ENCODE data around the gene SFTA2. TPM values are rescaled to one million over a fixed set of nuclear protein-coding genes. Genes with fewer than 3 reads are reported as not detected.

SFTA2 gene
- total and polyA plus RNA-seq, 10 of the 15 experiments (the other 5 are each of a cell fraction or from before 2014, with no cell fraction given) = 0.15 to 0.92 (median 0.33) TPM; not detected in 4

DNA sequence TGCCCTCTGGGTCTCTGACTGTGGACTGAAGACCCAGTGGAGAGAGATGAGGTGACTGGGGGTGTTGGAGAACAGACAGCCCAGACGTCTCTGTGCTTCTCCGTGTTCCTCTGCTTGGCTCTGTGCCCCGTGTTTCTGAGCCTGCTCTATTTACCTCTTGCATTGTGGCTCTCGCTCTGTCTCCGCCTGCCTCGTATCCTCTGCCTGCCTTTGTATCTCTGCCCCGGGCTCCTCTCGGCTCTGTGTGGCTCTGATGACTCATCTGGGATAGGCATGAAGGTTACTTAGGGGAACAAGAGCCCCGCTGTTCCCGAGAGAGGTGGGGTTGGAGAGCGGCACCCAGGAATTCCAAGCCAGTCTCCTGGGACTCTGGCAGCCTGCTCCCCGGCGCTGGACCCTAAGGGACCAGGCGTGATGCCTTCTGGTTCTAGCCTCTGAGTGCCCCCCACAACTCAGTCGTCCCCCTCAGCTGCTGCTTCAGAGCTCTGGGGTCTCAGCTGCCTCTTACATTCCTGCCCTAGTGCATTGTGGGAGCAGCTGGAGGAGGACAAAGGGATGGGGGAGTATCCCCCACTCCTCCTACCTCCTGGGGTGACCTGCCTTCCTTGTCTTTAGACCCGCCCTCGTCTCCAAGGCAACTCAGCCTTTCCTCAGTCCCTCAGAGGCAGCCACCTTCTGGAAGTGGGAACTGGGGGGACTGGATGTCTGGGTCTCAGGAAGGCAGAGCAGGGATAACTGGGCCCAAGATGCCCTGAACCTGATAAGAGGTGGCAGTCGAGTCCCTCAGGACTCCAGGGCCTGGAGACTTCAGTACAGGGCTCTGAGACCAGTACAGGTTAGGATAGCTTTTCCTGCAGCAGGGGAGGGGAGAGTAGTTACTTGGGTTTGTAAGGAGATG, 45.7 kb downstream of the SFTA2 start:
- no peak for TF ChIP-seq PAX5 (IDR thresholded peaks at IDR 0.05; ENCODE audit: borderline replicate concordance, low read depth, low read length)
- TF ChIP-seq IKZF1 (conservative IDR thresholded peaks at IDR 0.05) = peak; percentile 18; the same call in 1 of the 2 replicates
- SMC1A ChIA-PET (ENCODE audit: uncharacterized antibody, unreplicated experiment) = interaction anchor here (0.6 to 4.9 kb wide), 8 partner anchors 14 to 282 kb away, joined by 3 to 40 read pairs (median 4); partner anchors contain the start of gene VARS2
- H3K9ac ChIP-seq (ENCODE audit: control insufficient read depth, insufficient read depth, low read length) = peak overlapping the region; percentile 37; the same call in 1 of the 2 replicates
- RAD21 ChIA-PET (ENCODE audit: unreplicated experiment) = interaction anchor here (0.5 to 9.6 kb wide), 3 partner anchors 21 to 240 kb away, joined by 3 to 138 read pairs (median 22); partner anchors contain the start of genes GTF2H4 and VARS2
- no peak for DNase-seq (ENCODE audit: low read depth, low spot score)
- ATAC-seq = 0 out of 3 replicates have a peak, but pooled peaks have one; percentile 1
- no peak for FAIRE-seq
- H2AFZ ChIP-seq (ENCODE audit: control insufficient read depth, low read depth, low read length) = no peak overlapping the region
- H3K27ac ChIP-seq (ENCODE audit: control insufficient read depth, insufficient read depth) = no peak overlapping the region
- intact Hi-C loops (cut with micrococcal nuclease; ENCODE audit: unreplicated experiment) = no loop called here
- H3K4me3 ChIP-seq = peak overlapping the region; percentile 75; the same call in 1 of the 2 replicates
- H3K27me3 ChIP-seq (replicated peaks in 1 of 2; ENCODE audit: control insufficient read depth in 2 of 2, insufficient read depth in 2 of 2, low read length in 1 of 2) = no peaks in the 10 kb centered on the region
- peak overlapping the region; percentile 99 for H3K4me2 ChIP-seq (ENCODE audit: control insufficient read depth, insufficient read depth)
- POLR2A ChIA-PET = interaction anchor here (1.3 to 5.8 kb wide), 3 partner anchors 17 to 28 kb away, joined by 3 to 50 read pairs (median 4); partner anchors contain the start of gene VARS2
- CTCF ChIA-PET = interaction anchor here (0.8 to 6.7 kb wide), 4 partner anchors 16 to 201 kb away, joined by 3 to 71 read pairs (median 6); partner anchors contain the start of genes GTF2H4 and VARS2
- H3K4me1 ChIP-seq (ENCODE audit: control insufficient read depth, insufficient read depth, low read length) = peaks cover 34% of the 10 kb centered on the region
- peaks cover 0 to 6% of the 10 kb centered on the region in 2 experiments; a peak in 2 of 4 replicates for H3K36me3 ChIP-seq (ENCODE audit: control insufficient read depth in 2 of 2, insufficient read depth in 2 of 2, low read length in 1 of 2)
- H4K20me1 ChIP-seq (ENCODE audit: control insufficient read depth, insufficient read depth) = no peaks in the 10 kb centered on the region
- WGBS (ENCODE audit: insufficient coverage, insufficient replicate concordance, low lambda C conversion rate, missing lambda C conversion rate) = 51% methylated on average over 18 of the region's 18 CpGs
- in situ Hi-C loops (cut with MboI) = no loop called here
- H3K79me2 ChIP-seq (ENCODE audit: control insufficient read depth, insufficient read depth, low read length) = peaks cover 10% of the 10 kb centered on the region
- no peaks in the 10 kb centered on the region for H3K9me3 ChIP-seq (replicated peaks; ENCODE audit: control insufficient read depth, insufficient read depth, low read length)
- BruUV-seq (replicated peaks) = no TSS peak

DNA sequence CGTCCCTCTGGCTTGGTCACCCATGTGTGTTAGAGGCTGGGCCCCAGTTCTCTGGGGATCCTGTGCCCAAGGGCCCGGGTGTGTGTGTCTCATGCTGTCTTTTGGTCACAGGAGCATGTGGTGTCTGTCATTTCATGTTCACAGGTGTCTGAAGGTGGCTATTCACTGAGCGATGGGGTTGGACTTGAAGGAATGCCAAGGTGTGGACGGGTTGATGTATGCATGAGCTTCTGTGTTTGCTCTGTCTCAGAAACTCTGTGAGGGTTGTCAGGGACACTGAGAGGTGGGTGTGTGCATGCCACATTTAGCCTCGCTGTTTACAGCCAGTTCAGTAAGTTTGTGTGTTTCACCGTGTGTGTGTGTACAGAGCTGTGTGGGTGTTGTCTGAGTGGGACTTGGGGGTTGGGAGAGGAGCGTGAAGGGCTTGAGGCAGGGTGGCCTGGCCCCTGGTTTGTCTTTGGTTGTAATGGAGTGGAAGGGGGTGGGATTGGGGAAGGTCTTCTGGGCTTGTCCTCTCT, 46.4 kb downstream of the SFTA2 start:
- H3K4me2 ChIP-seq (ENCODE audit: control insufficient read depth, insufficient read depth) = peak overlapping the region; percentile 99
- BruUV-seq (replicated peaks) = no TSS peak
- peaks cover 34% of the 10 kb centered on the region for H3K4me1 ChIP-seq (ENCODE audit: control insufficient read depth, insufficient read depth, low read length)
- no peak overlapping the region for H3K27ac ChIP-seq (ENCODE audit: control insufficient read depth, insufficient read depth)
- peak overlapping the region; percentile 75 for H3K4me3 ChIP-seq
- peak; percentile 3; the same call in 2 of the 3 replicates for ATAC-seq
- H3K27me3 ChIP-seq (replicated peaks in 1 of 2; ENCODE audit: control insufficient read depth in 2 of 2, insufficient read depth in 2 of 2, low read length in 1 of 2) = no peaks in the 10 kb centered on the region
- no peak for DNase-seq (ENCODE audit: low read depth, low spot score)
- no peaks in the 10 kb centered on the region for H3K9me3 ChIP-seq (replicated peaks; ENCODE audit: control insufficient read depth, insufficient read depth, low read length)
- H4K20me1 ChIP-seq (ENCODE audit: control insufficient read depth, insufficient read depth) = no peaks in the 10 kb centered on the region
- H3K9ac ChIP-seq (ENCODE audit: control insufficient read depth, insufficient read depth, low read length) = peak overlapping the region; percentile 64
- H2AFZ ChIP-seq (ENCODE audit: control insufficient read depth, low read depth, low read length) = no peak overlapping the region
- RAD21 ChIA-PET (ENCODE audit: unreplicated experiment) = interaction anchor here (1.3 to 10.7 kb wide), 7 partner anchors 15 to 57 kb away, joined by 3 to 144 read pairs (median 6); partner anchors contain the start of genes GTF2H4 and VARS2
- SMC1A ChIA-PET (ENCODE audit: uncharacterized antibody, unreplicated experiment) = interaction anchor here (0.9 to 4.9 kb wide), 7 partner anchors 15 to 63 kb away, joined by 3 to 40 read pairs (median 7); partner anchors contain the start of genes GTF2H4 and VARS2
- H3K79me2 ChIP-seq (ENCODE audit: control insufficient read depth, insufficient read depth, low read length) = peaks cover 10% of the 10 kb centered on the region
- WGBS (ENCODE audit: insufficient coverage, insufficient replicate concordance, low lambda C conversion rate, missing lambda C conversion rate) = 10% methylated on average over 7 of the region's 7 CpGs
- CTCF ChIA-PET = interaction anchor here (0.8 to 6.7 kb wide), 8 partner anchors 10 to 202 kb away, joined by 3 to 71 read pairs (median 6); partner anchors contain the start of genes GTF2H4 and VARS2
- POLR2A ChIA-PET = interaction anchor here (1.2 to 5.8 kb wide), 5 partner anchors 10 to 207 kb away, joined by 3 to 50 read pairs (median 4); partner anchors contain the start of genes GTF2H4 and VARS2
- in situ Hi-C loops (cut with MboI) = no loop called here
- peaks cover 0 to 3% of the 10 kb centered on the region in 2 experiments; a peak in 2 of 4 replicates for H3K36me3 ChIP-seq (ENCODE audit: control insufficient read depth in 2 of 2, insufficient read depth in 2 of 2, low read length in 1 of 2)
- FAIRE-seq = no peak
- intact Hi-C loops (cut with micrococcal nuclease; ENCODE audit: unreplicated experiment) = no loop called here
- TF ChIP-seq YBX1 (IDR thresholded peaks at IDR 0.05) (no peak), SIX5 (IDR thresholded peaks at IDR 0.05; ENCODE audit: low read depth, low read length, severe bottlenecking) (no peak), PAX8 (IDR thresholded peaks at IDR 0.05) (no peak), SIN3A (IDR thresholded peaks at IDR 0.05; ENCODE audit: low read depth, low read length) (peak; percentile 57; the same call in 1 of the 2 replicates), NBN (IDR thresholded peaks at IDR 0.05) (0 out of 2 replicates have a peak, but pooled peaks have one; percentile 26), TCF3 (IDR thresholded peaks at IDR 0.05; ENCODE audit: borderline replicate concordance, insufficient read depth, low read depth, low read length) (no peak), BMI1 (IDR thresholded peaks at IDR 0.05; ENCODE audit: borderline replicate concordance) (no peak)
- TF ChIP-seq, protein P1, sequence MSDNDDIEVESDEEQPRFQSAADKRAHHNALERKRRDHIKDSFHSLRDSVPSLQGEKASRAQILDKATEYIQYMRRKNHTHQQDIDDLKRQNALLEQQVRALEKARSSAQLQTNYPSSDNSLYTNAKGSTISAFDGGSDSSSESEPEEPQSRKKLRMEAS (IDR thresholded peaks at IDR 0.05; ENCODE audit: low read depth, low read length) = no peak
